ENCODE measurements around the gene IGSF9.

- TF ChIP-seq, protein P1, sequence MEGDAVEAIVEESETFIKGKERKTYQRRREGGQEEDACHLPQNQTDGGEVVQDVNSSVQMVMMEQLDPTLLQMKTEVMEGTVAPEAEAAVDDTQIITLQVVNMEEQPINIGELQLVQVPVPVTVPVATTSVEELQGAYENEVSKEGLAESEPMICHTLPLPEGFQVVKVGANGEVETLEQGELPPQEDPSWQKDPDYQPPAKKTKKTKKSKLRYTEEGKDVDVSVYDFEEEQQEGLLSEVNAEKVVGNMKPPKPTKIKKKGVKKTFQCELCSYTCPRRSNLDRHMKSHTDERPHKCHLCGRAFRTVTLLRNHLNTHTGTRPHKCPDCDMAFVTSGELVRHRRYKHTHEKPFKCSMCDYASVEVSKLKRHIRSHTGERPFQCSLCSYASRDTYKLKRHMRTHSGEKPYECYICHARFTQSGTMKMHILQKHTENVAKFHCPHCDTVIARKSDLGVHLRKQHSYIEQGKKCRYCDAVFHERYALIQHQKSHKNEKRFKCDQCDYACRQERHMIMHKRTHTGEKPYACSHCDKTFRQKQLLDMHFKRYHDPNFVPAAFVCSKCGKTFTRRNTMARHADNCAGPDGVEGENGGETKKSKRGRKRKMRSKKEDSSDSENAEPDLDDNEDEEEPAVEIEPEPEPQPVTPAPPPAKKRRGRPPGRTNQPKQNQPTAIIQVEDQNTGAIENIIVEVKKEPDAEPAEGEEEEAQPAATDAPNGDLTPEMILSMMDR (conservative IDR thresholded peaks at IDR 0.05; ENCODE audit: low read depth, low read length), result no peak
- no peak for TF ChIP-seq EZH2 (IDR thresholded peaks at IDR 0.05; ENCODE audit: borderline replicate concordance, low read depth, low read length, poor library complexity, severe bottlenecking)
These were observed 44.2 kb upstream of the IGSF9 start for GRCh38 chr1:159989581-159989980.
